GM19239 (cell line): ENCODE results near the gene SMAGP.

Experiments used
- DNase-seq: peaks from one replicate; pipeline ENCODE4 v3.0.0; 2011; ENCODE audit warnings: low spot score; ENCODE audit not compliant: insufficient read length
- FAIRE-seq: peaks from 2 replicates; lab custom pipeline; 2011; peaks lifted over from hg19 to GRCh38; lab: Jason Lieb, UNC

SMAGP gene

DNA sequence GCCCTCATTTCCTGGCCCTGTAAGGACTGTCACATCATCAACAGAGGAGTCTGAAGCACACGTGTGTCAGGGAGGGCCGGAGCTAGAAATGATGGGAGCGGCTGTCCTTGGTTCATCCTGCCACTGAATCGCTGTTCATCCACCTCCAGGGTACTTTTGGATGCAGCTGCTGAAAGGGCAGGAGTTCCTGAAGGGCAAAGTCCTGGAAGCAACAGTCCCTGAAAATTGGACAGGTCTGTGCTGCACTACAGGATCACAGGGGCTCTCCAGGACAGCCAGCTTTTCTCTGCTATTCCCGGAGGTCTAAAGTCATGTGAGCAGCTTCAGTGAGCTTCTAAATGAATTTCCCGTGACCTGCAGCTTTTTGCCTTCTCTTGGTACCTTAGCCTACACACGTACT lies 70.1 kb downstream of the SMAGP start:
- FAIRE-seq, result no peak
- DNase-seq, result no peak

DNA sequence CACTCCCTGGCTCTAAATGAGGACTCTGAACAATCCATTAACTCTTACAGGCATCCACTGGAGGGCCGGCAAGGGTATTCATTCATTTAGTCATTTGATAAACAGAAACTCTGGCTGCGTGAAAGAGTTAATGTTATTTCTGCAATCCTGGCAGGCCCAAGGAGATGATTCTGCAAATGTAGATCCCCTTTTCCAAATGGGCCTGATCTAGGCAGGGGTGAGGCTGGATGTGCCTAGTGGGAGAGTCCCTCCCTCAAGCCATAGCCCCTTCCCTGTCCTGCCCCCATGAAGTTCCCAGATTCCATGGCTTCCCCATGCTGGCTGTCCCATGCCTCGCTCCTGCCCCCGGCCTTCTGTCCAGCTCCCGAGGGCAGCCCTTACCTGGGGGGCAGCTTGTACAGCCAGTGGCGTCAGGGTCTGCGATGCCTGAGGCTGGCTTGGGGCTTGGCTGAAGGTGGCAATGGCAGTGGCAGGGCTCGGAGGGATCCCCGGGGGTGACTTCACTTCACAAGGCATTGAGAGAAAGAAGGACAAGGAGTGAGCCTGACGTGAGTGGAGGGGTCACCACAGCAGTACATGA lies 70.8 kb downstream of the SMAGP start:
- DNase-seq (no peak), FAIRE-seq (no peak)

DNA sequence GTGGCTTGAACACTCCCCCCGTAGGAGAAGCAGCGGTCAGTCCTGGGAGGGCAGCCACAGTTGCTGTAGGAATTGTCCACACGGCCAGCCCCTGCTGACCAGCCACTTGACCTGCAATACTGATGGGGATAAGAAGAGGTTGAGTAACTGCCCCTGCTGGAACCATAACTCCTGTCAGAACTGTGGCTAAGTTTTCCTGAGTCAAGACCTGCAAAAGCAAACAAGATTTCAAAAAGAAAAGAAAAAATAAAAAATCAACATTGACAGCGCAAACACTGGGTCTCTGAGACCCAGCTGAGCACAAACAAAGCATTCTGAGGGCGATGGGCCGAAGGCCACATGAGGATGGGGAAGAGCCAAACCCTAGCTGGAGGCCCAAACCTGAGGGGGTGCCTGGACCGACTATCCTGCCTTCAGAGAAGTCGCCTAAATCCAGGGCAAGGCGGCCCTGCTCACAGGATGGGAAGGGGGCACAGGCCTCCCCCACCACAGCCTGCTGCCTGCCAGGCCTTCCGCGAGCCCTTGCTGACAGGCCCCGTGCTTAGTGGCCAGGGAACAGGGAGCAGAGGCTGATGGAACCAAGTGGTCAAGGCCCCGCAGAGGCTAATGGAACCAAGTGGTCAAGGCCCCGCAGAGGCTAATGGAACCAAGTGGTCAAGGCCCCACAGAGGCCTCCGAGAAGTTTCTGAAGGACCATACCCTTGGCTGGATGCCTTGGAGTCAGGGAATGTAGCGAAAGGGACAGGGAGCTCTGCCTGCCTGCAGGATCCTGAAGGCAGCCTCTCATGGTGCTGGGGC lies 71.4 kb downstream of the SMAGP start:
- DNase-seq, result no peak
- no peak for FAIRE-seq

DNA sequence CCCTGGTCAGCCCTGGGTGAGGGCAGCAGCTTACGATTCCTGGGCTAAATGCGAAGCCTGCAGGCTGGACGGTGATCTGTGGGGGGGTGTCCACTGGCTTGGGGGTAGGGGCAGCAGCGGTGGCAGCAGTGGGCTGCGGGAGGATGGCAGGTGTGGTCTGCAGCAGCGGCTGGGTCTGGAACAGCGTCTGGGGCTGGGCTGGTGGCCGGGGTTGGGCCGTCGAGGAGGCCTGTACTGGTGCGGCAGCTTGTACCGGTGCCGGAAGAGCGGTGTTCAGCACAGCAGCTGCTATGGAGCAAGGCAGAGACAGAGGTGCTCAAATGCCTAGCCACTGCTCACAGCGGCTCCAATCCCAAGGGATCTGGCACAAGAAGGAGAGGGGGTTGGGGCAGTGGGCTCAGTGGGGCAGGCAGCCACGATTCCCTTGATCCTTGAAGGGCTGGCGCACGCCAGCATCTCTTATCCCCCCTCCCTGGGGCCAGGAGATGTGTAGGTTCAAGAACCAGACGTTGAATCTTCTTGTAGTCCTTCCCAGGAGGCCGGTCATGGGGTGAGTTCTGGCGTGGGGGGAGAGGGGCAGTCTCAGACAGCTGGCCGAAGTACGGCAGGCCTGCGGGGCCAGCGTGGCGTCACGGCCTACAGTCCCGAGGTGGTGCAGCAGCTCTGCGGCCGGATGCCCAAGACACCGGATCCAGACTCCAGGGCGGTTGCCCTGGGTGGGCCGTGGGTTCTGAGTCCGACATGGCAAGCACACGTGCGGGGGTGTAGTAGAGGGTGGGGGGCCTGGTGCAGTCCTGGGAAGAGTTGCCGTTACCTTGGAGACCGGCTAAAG lies 72.3 kb downstream of the SMAGP start:
- DNase-seq (no peak), FAIRE-seq (no peak)

DNA sequence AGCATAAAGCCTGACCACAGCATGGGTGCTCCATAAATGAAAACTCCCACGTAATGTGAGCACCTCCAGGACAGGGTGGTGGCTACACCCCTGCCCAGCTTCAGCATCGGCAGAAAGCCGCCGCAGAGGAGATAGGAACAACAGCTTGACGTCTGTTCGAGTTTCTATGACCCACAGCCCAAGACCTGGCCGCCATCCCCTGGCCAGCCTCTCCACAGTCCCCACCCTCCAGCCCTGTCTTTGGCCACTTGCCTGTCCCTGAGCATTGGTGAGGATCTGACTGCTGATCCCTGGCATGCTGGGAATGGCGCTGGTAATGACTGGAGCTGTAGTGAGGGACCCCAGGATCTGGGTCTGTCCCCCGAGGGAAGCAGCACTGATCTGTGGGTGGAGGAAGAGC lies 73.7 kb downstream of the SMAGP start:
- DNase-seq (no peak), FAIRE-seq (no peak)

DNA sequence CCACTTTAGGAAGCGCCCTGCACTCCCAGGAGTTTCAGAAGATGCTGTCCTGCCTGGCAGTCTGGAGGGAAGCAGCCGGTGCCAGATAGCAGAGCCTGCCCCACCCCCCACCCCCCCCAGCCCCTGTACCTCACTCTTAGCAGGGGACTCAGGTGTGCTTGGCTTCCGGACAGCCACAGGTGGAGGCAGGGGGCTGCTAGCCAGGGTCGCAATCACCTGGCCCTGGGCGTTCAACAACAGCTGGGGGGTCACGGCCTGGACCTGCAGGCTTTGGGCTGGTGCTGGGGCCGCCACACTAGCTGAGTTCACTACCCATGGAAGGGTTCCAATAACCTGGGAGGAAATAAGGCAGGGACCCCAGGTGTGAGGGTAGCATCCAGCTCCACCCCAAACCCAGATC lies 74.4 kb downstream of the SMAGP start:
- DNase-seq, result no peak
- no peak for FAIRE-seq
